Measurements from ENCODE around the gene LIMA1.
A peak's percentile ranks its signal among the peaks of the same experiment; 100 is the strongest.
"Not testable (repeated sequence)": the region's sequence is repeated elsewhere in the genome, so short reads cannot be mapped to it uniquely, and the experiment has no call there.

LIMA1 gene

GRCh38 chr12:50246873-50247612 lies 36.3 kb downstream of the LIMA1 start:
- peak; percentile 100 for DNase-seq

GRCh38 chr12:50246197-50246865 lies 37.0 kb downstream of the LIMA1 start:
- DNase-seq = no peak

GRCh38 chr12:50243507-50243906 lies 39.8 kb downstream of the LIMA1 start:
- peak; percentile 53 for DNase-seq

GRCh38 chr12:50242751-50243191 lies 40.5 kb downstream of the LIMA1 start:
- DNase-seq = peak; percentile 90

GRCh38 chr12:50241178-50241577 lies 42.1 kb downstream of the LIMA1 start:
- no peak for DNase-seq

- DNase-seq = no peak
These were observed 42.6 kb downstream of the LIMA1 start for GRCh38 chr12:50240792-50241114.

- no peak for DNase-seq
These were observed 43.1 kb downstream of the LIMA1 start for GRCh38 chr12:50240096-50240791.

GRCh38 chr12:50239355-50239891 lies 43.9 kb downstream of the LIMA1 start:
- no peak for DNase-seq

GRCh38 chr12:50234347-50234746 lies 49.0 kb downstream of the LIMA1 start:
- DNase-seq = no peak

- no peak for DNase-seq
These were observed 50.5 kb downstream of the LIMA1 start for GRCh38 chr12:50232771-50233209.

- DNase-seq = no peak
These were observed 51.1 kb downstream of the LIMA1 start for GRCh38 chr12:50232206-50232605.

- DNase-seq = no peak
These were observed 52.0 kb downstream of the LIMA1 start for GRCh38 chr12:50231346-50231745.

GRCh38 chr12:50230217-50230616 lies 53.1 kb downstream of the LIMA1 start:
- DNase-seq = no peak

- DNase-seq = no peak
These were observed 59.2 kb downstream of the LIMA1 start for GRCh38 chr12:50224026-50224692.

GRCh38 chr12:50222275-50222783 lies 61.0 kb downstream of the LIMA1 start:
- peak; percentile 92 for DNase-seq

- DNase-seq = peak; percentile 95
These were observed 61.9 kb downstream of the LIMA1 start for GRCh38 chr12:50221228-50222008.

GRCh38 chr12:50220363-50220995 lies 62.8 kb downstream of the LIMA1 start:
- DNase-seq = peak; percentile 77

- no peak for DNase-seq
These were observed 63.8 kb downstream of the LIMA1 start for GRCh38 chr12:50219544-50219943.

GRCh38 chr12:50219001-50219400 lies 64.3 kb downstream of the LIMA1 start:
- DNase-seq = not testable (repeated sequence)

- DNase-seq = peak; percentile 60
These were observed 64.9 kb downstream of the LIMA1 start for GRCh38 chr12:50218386-50218785.

GRCh38 chr12:50217202-50217601 lies 66.1 kb downstream of the LIMA1 start:
- no peak for DNase-seq
